Upper lobe of left lung (tissue), 4 donors: Measurements from ENCODE around the gene NSG2.

ENCODE experiments used
- POLR2AphosphoS5 ChIP-seq, 2 donors: sonication (generic); formaldehyde crosslinking; IDR thresholded peaks; one replicate each; pipeline ENCODE4 v1.5.1; 2017; ENCODE audit warnings: antibody characterized with exemption in 2 of 2
- TF ChIP-seq, protein P1 (sequence below), 6 experiments: fragments of 450-650 bp in 4 of 6; fragments of 200-600 bp in 2 of 6; sonication (generic) in 2 of 6; IDR thresholded peaks; one replicate each; pipeline ENCODE4 v1.5.1; 2016 to 2019; ENCODE audit warnings: antibody characterized with exemption in 6 of 6

DNA sequence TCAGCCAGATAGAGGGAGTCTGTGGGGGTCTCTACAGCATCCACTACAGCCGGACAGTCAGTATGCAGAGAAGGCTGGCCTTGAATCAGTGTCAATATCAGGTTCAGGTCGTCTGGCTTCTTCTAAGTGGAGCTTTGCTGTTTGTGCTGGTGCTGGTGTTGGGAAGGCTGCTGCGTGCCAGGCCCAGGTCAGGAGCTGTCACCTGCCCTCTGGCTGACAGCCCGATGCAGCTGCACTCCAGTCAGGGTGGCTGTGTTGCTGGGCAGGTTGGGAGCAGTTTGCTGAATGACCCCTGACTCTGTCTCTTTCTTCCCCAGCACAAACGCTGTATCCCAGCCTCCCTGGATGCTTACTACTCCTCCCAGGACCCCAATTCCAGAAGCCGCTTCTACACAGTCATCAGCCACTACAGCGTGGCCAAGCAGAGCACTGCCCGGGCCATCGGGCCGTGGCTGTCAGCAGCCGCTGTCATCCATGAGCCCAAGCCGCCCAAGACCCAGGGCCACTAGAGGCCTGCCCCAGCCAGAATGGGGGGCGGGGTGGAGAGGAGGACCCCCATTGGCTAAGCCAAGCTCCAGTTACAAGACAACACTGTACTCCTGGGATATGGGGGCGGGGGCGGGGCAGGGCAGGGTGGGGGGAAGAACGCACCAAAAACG lies 61.6 kb downstream of the NSG2 start:
- TF ChIP-seq POLR2AphosphoS5 (IDR thresholded peaks at IDR 0.05), result no peak
- TF ChIP-seq, protein P1, sequence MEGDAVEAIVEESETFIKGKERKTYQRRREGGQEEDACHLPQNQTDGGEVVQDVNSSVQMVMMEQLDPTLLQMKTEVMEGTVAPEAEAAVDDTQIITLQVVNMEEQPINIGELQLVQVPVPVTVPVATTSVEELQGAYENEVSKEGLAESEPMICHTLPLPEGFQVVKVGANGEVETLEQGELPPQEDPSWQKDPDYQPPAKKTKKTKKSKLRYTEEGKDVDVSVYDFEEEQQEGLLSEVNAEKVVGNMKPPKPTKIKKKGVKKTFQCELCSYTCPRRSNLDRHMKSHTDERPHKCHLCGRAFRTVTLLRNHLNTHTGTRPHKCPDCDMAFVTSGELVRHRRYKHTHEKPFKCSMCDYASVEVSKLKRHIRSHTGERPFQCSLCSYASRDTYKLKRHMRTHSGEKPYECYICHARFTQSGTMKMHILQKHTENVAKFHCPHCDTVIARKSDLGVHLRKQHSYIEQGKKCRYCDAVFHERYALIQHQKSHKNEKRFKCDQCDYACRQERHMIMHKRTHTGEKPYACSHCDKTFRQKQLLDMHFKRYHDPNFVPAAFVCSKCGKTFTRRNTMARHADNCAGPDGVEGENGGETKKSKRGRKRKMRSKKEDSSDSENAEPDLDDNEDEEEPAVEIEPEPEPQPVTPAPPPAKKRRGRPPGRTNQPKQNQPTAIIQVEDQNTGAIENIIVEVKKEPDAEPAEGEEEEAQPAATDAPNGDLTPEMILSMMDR (IDR thresholded peaks at IDR 0.05), result no peak
